Fibroblast of pulmonary artery (primary cell): ENCODE measurements around the gene ARHGAP42.

ENCODE experiments used
- DNase-seq: peaks from one replicate; pipeline ENCODE4 v3.0.0-alpha.2; 2010; ENCODE audit warnings: low read depth
- H3K4me3 ChIP-seq: replicated peaks from 2 replicates; pipeline ENCODE4 v1.5.1; 2011; ENCODE audit warnings: low read depth, mild to moderate bottlenecking, control low read depth, low read length, moderate library complexity
- CTCF ChIP-seq: IDR thresholded peaks from 2 replicates; pipeline ENCODE4 v1.5.1; 2011; ENCODE audit warnings: mild to moderate bottlenecking, control low read depth, low read length, inconsistent platforms; ENCODE audit errors: missing control alignments

ARHGAP42 gene

GRCh38 chr11:100928426-100928825 lies 241.3 kb downstream of the ARHGAP42 start:
- TF ChIP-seq CTCF, result no peak
- DNase-seq, result no peak
- H3K4me3 ChIP-seq, result no peak overlapping the region

- TF ChIP-seq CTCF, result no peak
- DNase-seq, result peak; percentile 52
- H3K4me3 ChIP-seq, result no peak overlapping the region
These were observed 242.3 kb downstream of the ARHGAP42 start for GRCh38 chr11:100929377-100929776.

- H3K4me3 ChIP-seq, result no peak overlapping the region
- TF ChIP-seq CTCF, result peak; percentile 48
- DNase-seq, result peak; percentile 84
These were observed 243.2 kb downstream of the ARHGAP42 start for GRCh38 chr11:100930185-100930778.

GRCh38 chr11:100932474-100933100 lies 245.5 kb downstream of the ARHGAP42 start:
- peak; percentile 49 for TF ChIP-seq CTCF
- peak; percentile 63 for DNase-seq
- H3K4me3 ChIP-seq, result no peak overlapping the region

- DNase-seq, result no peak
- no peak overlapping the region for H3K4me3 ChIP-seq
- TF ChIP-seq CTCF, result no peak
These were observed 249.7 kb downstream of the ARHGAP42 start for GRCh38 chr11:100936781-100937180.

GRCh38 chr11:100939571-100939970 lies 252.5 kb downstream of the ARHGAP42 start:
- no peak for TF ChIP-seq CTCF
- H3K4me3 ChIP-seq, result no peak overlapping the region
- DNase-seq, result no peak

- H3K4me3 ChIP-seq, result no peak overlapping the region
- no peak for TF ChIP-seq CTCF
- no peak for DNase-seq
These were observed 253.0 kb downstream of the ARHGAP42 start for GRCh38 chr11:100940111-100940510.
